ENCODE measurements around the gene TST.
"Not testable (repeated sequence)": the region's sequence is repeated elsewhere in the genome, so short reads cannot be mapped to it uniquely, and the experiment has no call there.

The TST gene

DNA sequence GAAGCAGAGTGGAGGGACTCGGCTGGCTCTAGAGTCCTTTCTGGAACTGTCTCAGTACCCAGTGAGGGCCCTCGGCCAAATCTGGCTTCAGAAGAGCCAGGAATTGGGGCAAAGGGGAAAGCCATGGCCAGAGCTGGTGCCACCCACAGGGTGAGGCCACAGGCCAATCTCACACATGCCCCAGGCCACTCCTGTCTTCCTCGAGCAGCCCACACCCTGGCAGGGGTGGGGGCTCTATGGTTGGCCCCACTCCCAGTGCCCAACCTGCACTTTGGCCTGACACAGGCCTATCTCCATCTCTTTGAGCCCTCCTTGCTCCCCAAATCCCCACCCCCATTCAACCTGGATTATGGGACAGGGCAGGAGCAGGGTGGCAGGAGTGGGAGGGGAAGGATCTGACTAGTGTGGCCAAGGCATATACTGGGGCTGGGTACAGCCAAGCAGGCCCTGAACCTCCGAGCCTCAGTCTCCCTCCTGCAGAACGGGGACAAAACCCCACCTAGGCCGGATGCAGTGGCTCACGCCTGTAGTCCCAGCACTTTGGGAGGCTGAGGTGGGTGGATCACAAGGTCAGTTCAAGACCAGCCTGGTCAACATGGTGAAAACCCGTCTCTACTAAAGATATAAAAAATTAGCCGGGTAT, 6.9 kb downstream of the TST start:
- no peak for DNase-seq

GRCh38 chr22:37011472-37011871, 7.8 kb downstream of the TST start:
- no peak for DNase-seq

DNA sequence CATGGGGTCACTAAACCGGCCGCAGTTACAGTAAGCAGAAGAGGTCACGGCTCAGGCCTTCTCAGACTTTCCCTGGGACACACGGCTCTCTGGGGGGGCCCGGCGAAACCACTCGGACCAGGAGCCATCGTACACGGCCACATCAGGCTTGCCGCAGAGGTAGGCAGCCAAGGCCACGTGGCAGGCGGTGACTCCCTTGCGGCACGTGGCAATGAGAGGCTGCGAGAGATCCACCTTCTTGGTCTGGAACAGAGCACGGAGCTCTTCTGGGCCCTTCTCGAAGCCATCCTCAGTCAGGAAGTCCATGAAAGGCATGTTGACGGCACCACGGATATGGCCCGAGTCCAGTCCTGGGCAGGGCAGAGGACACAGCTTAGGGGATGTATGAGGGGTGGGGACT, 8.3 kb downstream of the TST start:
- DNase-seq = no peak

DNA sequence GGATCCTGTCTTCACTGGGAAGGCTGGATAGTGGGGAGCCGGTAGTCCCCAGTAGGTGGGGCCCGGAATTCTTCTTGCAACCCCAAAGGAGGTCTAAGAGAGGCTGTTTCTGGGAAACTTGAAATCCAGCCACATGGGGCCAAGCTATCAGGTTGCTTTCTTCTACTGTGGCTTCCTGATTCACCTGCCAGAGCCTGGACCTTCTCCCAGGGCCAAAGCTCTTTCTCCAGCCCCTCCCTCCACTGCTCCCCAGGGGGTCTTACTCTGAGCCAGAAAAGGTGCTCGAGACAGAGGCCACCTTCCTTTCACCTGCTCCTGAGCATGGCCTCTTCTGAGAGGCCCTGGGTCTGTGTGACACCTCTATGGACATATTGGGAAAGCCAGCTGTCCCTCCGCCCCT, 9.1 kb downstream of the TST start:
- no peak for DNase-seq

DNA sequence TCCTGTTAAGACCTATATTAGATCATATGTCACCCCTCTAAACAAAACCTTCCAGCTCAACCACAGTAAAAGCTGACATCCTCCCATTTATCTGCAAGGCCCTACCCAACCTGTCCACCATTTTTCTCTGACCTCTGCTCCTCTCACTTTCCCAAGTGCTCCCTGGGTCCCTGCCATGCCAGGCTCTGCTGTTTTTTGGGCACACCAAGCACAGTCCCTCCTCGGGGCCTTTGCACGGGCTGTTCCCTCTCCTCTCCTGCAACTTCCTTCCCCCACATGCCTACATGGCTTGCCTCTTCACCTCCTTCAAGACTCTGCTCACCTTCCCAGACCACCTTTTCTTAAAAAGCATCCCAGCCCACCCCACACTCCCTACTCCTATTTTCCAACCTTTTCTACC, 9.8 kb downstream of the TST start:
- DNase-seq = no peak

DNA sequence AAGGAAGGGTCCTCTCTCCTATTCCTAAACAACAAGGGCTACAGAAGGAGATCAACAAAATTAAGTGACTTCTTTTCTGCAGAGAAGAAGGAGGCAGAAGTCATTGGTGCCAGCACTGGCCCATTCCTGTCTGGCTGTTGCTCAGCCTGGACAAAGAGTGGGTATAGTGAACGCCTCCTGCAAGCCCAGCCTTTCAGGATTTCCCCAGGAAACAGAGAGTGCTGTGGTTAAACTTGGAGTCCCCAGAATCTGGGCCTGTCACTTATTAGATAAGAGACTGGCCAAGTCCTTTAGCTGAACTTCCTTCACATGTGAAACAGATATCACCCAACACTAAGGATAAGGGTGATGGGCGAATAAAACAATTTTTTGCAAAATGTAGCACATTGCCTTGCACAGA, 10.9 kb downstream of the TST start:
- DNase-seq = no peak

GRCh38 chr22:37007651-37008050, 11.6 kb downstream of the TST start:
- no peak for DNase-seq

- DNase-seq = no peak
Measured at GRCh38 chr22:37002633-37003032, 16.6 kb downstream of the TST start.

DNA sequence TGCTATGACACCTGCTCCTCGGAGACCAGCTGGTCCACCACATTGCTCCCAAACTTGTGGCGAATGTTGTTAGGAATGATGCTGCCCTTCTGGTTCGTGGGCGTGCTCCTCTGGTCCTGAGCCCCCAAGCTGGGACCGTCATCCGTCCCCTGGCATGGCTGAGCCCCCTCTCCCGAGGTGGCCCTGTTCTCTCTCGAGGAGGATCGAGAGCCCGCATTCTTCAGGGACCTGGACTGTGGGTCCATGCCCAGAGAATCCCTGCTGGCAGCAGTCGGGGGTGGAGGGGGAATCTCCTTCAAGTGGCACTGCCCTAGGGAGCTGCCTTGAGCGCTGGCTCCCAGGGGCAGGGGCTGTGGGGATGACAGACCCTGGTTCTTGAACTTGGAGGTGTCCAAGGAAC, 17.4 kb downstream of the TST start:
- no peak for DNase-seq

- DNase-seq = no peak
Measured at GRCh38 chr22:37000676-37001534, 18.3 kb downstream of the TST start.

GRCh38 chr22:36999463-36999862, 19.8 kb downstream of the TST start:
- no peak for DNase-seq

DNA sequence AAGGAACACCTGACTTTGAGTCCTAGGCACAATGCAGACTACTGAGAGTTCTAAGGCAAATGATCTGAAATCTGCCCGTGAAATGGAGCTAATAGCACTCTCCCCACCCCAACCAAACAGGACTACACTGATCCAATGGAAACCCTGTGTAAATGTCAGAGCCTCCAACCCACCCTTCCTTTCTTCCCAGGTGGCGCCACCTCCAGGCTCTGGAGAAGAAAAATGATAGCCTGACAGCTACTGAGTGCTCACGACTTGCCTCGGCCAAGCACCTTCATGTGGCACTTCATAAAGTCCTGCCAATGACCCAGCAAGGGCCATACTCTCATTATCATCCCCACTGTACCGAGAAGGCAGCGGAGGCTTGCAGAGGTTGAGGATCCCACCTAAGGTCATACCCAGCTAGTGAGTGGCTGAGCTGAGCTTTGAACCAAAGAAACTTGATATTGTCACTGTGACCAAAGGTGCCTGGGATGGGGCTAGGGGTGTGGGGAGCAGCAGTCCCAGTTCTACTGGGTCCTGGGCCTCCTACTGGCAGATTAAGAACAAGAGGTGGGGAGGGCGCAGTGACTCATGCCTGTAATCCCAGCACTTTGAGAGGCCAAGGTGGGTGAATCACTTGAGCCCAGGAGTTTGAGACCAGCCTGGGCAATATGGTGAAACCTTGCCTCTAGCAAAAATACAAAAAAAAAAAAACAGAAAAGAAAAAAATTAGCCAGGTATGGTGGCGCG, 20.5 kb downstream of the TST start:
- no peak for DNase-seq

- DNase-seq = no peak
Measured at GRCh38 chr22:36997746-36998145, 21.5 kb downstream of the TST start.

DNA sequence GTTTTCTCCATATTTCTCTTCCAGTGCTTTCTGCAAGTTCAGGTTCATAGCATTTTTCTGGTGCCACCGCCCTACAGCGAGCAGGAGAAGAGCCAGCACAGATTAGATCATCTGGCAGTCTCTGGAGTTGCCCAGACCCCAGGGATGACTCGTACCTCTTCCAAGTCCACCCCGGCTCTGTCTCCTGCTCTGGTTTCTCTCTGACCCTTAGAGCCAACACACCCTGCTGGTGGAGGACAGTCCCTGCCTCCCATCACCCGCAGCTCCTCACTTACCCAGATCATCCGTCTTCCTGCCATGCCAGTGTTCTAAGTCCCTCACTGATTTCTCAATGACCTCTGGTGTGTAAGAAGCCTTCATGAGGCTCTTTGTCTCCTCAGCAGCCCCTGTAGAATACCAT, 28.0 kb downstream of the TST start:
- no peak for DNase-seq

DNA sequence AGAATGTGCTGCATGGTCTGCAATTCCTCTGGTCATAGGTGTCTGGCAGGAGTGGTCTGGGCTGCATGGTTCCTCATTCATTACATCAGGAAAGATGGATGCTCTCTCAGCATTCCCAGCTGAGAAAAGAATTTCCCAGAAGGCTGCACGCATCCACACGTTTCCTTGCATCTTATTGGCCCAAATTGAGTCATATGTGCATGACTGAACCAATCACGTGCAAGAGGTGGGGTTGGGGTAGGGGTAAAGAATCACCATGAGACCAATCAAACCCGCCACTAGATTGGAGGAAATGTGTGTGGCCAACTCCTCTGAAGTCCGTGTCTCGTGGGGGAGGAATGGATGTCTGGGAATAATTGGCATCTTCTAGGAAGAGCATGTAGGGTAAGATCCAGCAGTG, 28.8 kb downstream of the TST start:
- no peak for DNase-seq

GRCh38 chr22:36989012-36989411, 30.2 kb downstream of the TST start:
- DNase-seq = not testable (repeated sequence)

- no peak for DNase-seq
Measured at GRCh38 chr22:36988075-36988832, 31.0 kb downstream of the TST start.

- DNase-seq = peak; percentile 29
Measured at GRCh38 chr22:36986242-36986821, 32.9 kb downstream of the TST start.

GRCh38 chr22:36985211-36985889, 33.9 kb downstream of the TST start:
- no peak for DNase-seq

DNA sequence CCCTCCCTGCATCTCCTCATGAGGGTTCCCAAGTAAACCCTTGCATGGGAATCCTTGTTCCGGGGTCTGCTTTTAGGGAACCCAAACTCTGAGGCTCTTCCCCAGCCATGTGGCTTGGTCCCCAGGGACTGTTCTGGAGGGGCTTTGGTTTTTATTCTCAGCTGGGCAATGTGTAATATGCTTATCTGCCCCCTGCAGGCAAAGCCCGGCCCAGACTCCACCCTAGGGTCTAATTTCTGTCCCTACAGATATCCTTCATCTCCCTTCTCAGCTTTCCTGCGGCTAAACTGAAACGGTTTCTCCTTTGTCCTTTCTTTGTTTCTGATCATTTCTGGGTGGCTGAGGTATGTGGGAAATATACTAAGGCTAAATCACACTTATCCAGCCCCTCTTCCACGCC, 37.1 kb downstream of the TST start:
- no peak for DNase-seq

GRCh38 chr22:36981247-36981775, 37.9 kb downstream of the TST start:
- no peak for DNase-seq

Measured in CD4-positive, alpha-beta T cell treated with Interleukin-10 for 1 hour (primary cell).